Activated naive CD8-positive, alpha-beta T cell treated with anti-CD3 and anti-CD28 coated beads, Interleukin-2, amount 10 ng/mL, durations not matched to agents 7 days and 5 days (primary cell): ENCODE measurements around the gene CACNA2D2. TPM values are rescaled to one million over a fixed set of nuclear protein-coding genes. Genes with fewer than 3 reads are reported as not detected.

Source experiments
- ATAC-seq: fragments of 150-1000 bp; cut with Tn5 transposase; one replicate; pipeline ENCODE4 v1.10.0; 2021; ENCODE audit warnings: low read depth, moderate library complexity
- POLR2A ChIA-PET: fragments of 350-600 bp; sonication (Branson Sonifier 250); formaldehyde crosslinking; loops from one replicate; lab custom pipeline; 2021; ENCODE audit warnings: antibody characterized with exemption; lab: Charles Lee
- DNase-seq: peaks from one replicate; pipeline ENCODE4 v3.0.0; 2021
- H3K27ac Mint-ChIP-seq: one replicate; pipeline ENCODE4 v1.8.0; 2022; ENCODE audit warnings: mild to moderate bottlenecking, mixed read lengths
- H3K27me3 Mint-ChIP-seq: one replicate; pipeline ENCODE4 v1.8.0; 2022; ENCODE audit warnings: mild to moderate bottlenecking, moderate library complexity, mixed read lengths
- H3K36me3 Mint-ChIP-seq: one replicate; pipeline ENCODE4 v1.8.0; 2021; ENCODE audit warnings: mild to moderate bottlenecking, mixed read lengths
- H3K4me1 Mint-ChIP-seq: one replicate; pipeline ENCODE4 v1.8.0; 2021; ENCODE audit warnings: mixed read lengths
- H3K4me3 Mint-ChIP-seq: one replicate; pipeline ENCODE4 v1.8.0; 2022; ENCODE audit warnings: mild to moderate bottlenecking, moderate library complexity, mixed read lengths
- H3K9me3 Mint-ChIP-seq: one replicate; pipeline ENCODE4 v1.8.0; 2021; ENCODE audit warnings: mixed read lengths
- total RNA-seq, 2 experiments: library from RNA; stranded (reverse); gene quantifications; one replicate each; pipeline ENCODE4 v1.2.3, GENCODE V29; 2021

The CACNA2D2 gene
- total RNA-seq, 2 experiments from 2014 or later: 2.1 to 2.5 TPM

- peak; percentile 27 for ATAC-seq
Observed at GRCh38 chr3:50364573-50365079, 138.8 kb downstream of the CACNA2D2 start.

GRCh38 chr3:50359760-50360110 lies 143.7 kb downstream of the CACNA2D2 start:
- POLR2A ChIA-PET: interaction anchor here (1.0 to 1.6 kb wide), 4 partner anchors 9 to 32 kb away, joined by 3 to 12 read pairs (median 5); partner anchors contain the start of genes CYB561D2, NPRL2, RASSF1 and TUSC2
- Mint-ChIP-seq H3K36me3 (peaks cover 7% of the 10 kb centered on the region), H3K4me1 (peaks cover 32% of the 10 kb centered on the region), H3K27me3 (no peaks in the 10 kb centered on the region), H3K9me3 (no peaks in the 10 kb centered on the region), H3K27ac (peak overlapping the region; percentile 92), H3K4me3 (peak overlapping the region; percentile 96)
- DNase-seq (no peak), ATAC-seq (no peak)

More at GRCh38 chr3:50364573-50365079, 138.8 kb downstream of the CACNA2D2 start:
- H3K4me3 Mint-ChIP-seq: peak overlapping the region; percentile 83
- H3K9me3 Mint-ChIP-seq: no peaks in the 10 kb centered on the region
- POLR2A ChIA-PET: interaction anchor here (0.7 to 2.1 kb wide), 4 partner anchors 14 to 247 kb away, joined by 6 to 15 read pairs (median 8); partner anchors contain the start of genes C3orf18, CISH, CYB561D2 and NPRL2
- no peak for DNase-seq
- peaks cover 9% of the 10 kb centered on the region for H3K4me1 Mint-ChIP-seq
- H3K36me3 Mint-ChIP-seq: no peaks in the 10 kb centered on the region
- H3K27ac Mint-ChIP-seq: no peak overlapping the region
- no peaks in the 10 kb centered on the region for H3K27me3 Mint-ChIP-seq

- peak; percentile 99 for ATAC-seq
- Mint-ChIP-seq H3K4me1 (peaks cover 32% of the 10 kb centered on the region), H3K4me3 (peak within 1 kb of the TSS; percentile 96), H3K9me3 (no peaks in the 10 kb centered on the region), H3K36me3 (peaks cover 9% of the 10 kb centered on the region), H3K27ac (peak within 1 kb of the TSS; percentile 92), H3K27me3 (no peaks in the 10 kb centered on the region)
- peak; percentile 86 for DNase-seq
- POLR2A ChIA-PET: interaction anchor here (1.0 to 1.6 kb wide), 4 partner anchors 9 to 31 kb away, joined by 3 to 12 read pairs (median 5); partner anchors contain the start of genes CYB561D2, NPRL2, RASSF1 and TUSC2
Observed at GRCh38 chr3:50358911-50359759, 144.3 kb downstream of the CACNA2D2 start, which contains the start of gene TMEM115. TMEM115 (minus strand) TSS chr3:50359521; CDS start chr3:50359063, 458 bp downstream.

GRCh38 chr3:50358355-50358910 lies 145.0 kb downstream of the CACNA2D2 start:
- peaks cover 11% of the 10 kb centered on the region for H3K36me3 Mint-ChIP-seq
- H3K4me3 Mint-ChIP-seq: peak overlapping the region; percentile 96
- ATAC-seq (no peak), DNase-seq (no peak)
- H3K9me3 Mint-ChIP-seq: no peaks in the 10 kb centered on the region
- H3K27me3 Mint-ChIP-seq: no peaks in the 10 kb centered on the region
- H3K4me1 Mint-ChIP-seq: peaks cover 32% of the 10 kb centered on the region
- POLR2A ChIA-PET: interaction anchor here (0.6 to 1.2 kb wide), 2 partner anchors 18 to 21 kb away, joined by 5 read pairs; partner anchors contain the start of gene RASSF1
- peak overlapping the region; percentile 88 for H3K27ac Mint-ChIP-seq

GRCh38 chr3:50357481-50357880 lies 146.0 kb downstream of the CACNA2D2 start:
- Mint-ChIP-seq H3K36me3 (peaks cover 12% of the 10 kb centered on the region), H3K4me1 (peaks cover 36% of the 10 kb centered on the region), H3K27ac (peak overlapping the region; percentile 61), H3K4me3 (peak overlapping the region; percentile 96), H3K9me3 (no peaks in the 10 kb centered on the region), H3K27me3 (no peaks in the 10 kb centered on the region)
- DNase-seq (no peak), ATAC-seq (no peak)
- POLR2A ChIA-PET: interaction anchor here (0.6 to 5.8 kb wide), 7 partner anchors 15 to 210 kb away, joined by 3 to 45 read pairs (median 4); partner anchors contain the start of genes C3orf18, RASSF1 and TUSC2

GRCh38 chr3:50356553-50356952 lies 146.9 kb downstream of the CACNA2D2 start:
- no peaks in the 10 kb centered on the region for H3K27me3 Mint-ChIP-seq
- no peak overlapping the region for H3K27ac Mint-ChIP-seq
- peak overlapping the region; percentile 96 for H3K4me3 Mint-ChIP-seq
- peaks cover 37% of the 10 kb centered on the region for H3K4me1 Mint-ChIP-seq
- H3K36me3 Mint-ChIP-seq: peaks cover 12% of the 10 kb centered on the region
- POLR2A ChIA-PET: interaction anchor here (1.1 to 5.8 kb wide), 4 partner anchors 15 to 28 kb away, joined by 3 to 45 read pairs (median 6); partner anchors contain the start of genes RASSF1 and TUSC2
- H3K9me3 Mint-ChIP-seq: no peaks in the 10 kb centered on the region
- DNase-seq (no peak), ATAC-seq (no peak)

GRCh38 chr3:50355829-50356552 lies 147.4 kb downstream of the CACNA2D2 start:
- ATAC-seq (no peak), DNase-seq (no peak)
- Mint-ChIP-seq H3K4me3 (peak overlapping the region; percentile 96), H3K36me3 (peaks cover 12% of the 10 kb centered on the region), H3K9me3 (no peaks in the 10 kb centered on the region), H3K27ac (no peak overlapping the region), H3K27me3 (no peaks in the 10 kb centered on the region), H3K4me1 (peaks cover 42% of the 10 kb centered on the region)
- POLR2A ChIA-PET: interaction anchor here (1.1 to 5.8 kb wide), 3 partner anchors 15 to 28 kb away, joined by 3 to 45 read pairs (median 9); partner anchors contain the start of genes RASSF1 and TUSC2

GRCh38 chr3:50354850-50355249 lies 148.6 kb downstream of the CACNA2D2 start:
- H3K27me3 Mint-ChIP-seq: no peaks in the 10 kb centered on the region
- POLR2A ChIA-PET: interaction anchor here (1.5 to 7.0 kb wide), 3 partner anchors 11 to 18 kb away, joined by 7 to 82 read pairs (median 45); partner anchors contain the start of gene RASSF1
- peaks cover 47% of the 10 kb centered on the region for H3K4me1 Mint-ChIP-seq
- no peak overlapping the region for H3K4me3 Mint-ChIP-seq
- no peak overlapping the region for H3K27ac Mint-ChIP-seq
- DNase-seq (no peak), ATAC-seq (no peak)
- H3K36me3 Mint-ChIP-seq: peaks cover 12% of the 10 kb centered on the region
- no peaks in the 10 kb centered on the region for H3K9me3 Mint-ChIP-seq

GRCh38 chr3:50354186-50354764 lies 149.2 kb downstream of the CACNA2D2 start:
- Mint-ChIP-seq H3K27ac (peak overlapping the region; percentile 18), H3K9me3 (no peaks in the 10 kb centered on the region), H3K36me3 (peaks cover 12% of the 10 kb centered on the region), H3K27me3 (no peaks in the 10 kb centered on the region), H3K4me3 (no peak overlapping the region), H3K4me1 (peaks cover 47% of the 10 kb centered on the region)
- DNase-seq: no peak
- POLR2A ChIA-PET: interaction anchor here (1.1 to 7.0 kb wide), 4 partner anchors 10 to 17 kb away, joined by 3 to 82 read pairs (median 26); partner anchors contain the start of gene RASSF1
- no peak for ATAC-seq

GRCh38 chr3:50353245-50354004 lies 150.0 kb downstream of the CACNA2D2 start:
- Mint-ChIP-seq H3K4me1 (peaks cover 50% of the 10 kb centered on the region), H3K27ac (no peak overlapping the region), H3K4me3 (no peak overlapping the region), H3K27me3 (no peaks in the 10 kb centered on the region), H3K36me3 (peaks cover 15% of the 10 kb centered on the region), H3K9me3 (no peaks in the 10 kb centered on the region)
- POLR2A ChIA-PET: interaction anchor here (0.6 to 7.0 kb wide), 7 partner anchors 9 to 248 kb away, joined by 3 to 82 read pairs (median 7); partner anchors contain the start of gene RASSF1
- DNase-seq (no peak), ATAC-seq (no peak)

- no peak overlapping the region for H3K27ac Mint-ChIP-seq
- ATAC-seq (no peak), DNase-seq (no peak)
- peaks cover 47% of the 10 kb centered on the region for H3K4me1 Mint-ChIP-seq
- no peaks in the 10 kb centered on the region for H3K9me3 Mint-ChIP-seq
- H3K4me3 Mint-ChIP-seq: no peak overlapping the region
- peaks cover 16% of the 10 kb centered on the region for H3K36me3 Mint-ChIP-seq
- no peaks in the 10 kb centered on the region for H3K27me3 Mint-ChIP-seq
- POLR2A ChIA-PET: interaction anchor here (0.6 to 7.0 kb wide), 7 partner anchors 11 to 258 kb away, joined by 3 to 82 read pairs (median 8); partner anchors contain the start of genes C3orf18, CISH and RASSF1
Observed at GRCh38 chr3:50352781-50353180, 150.7 kb downstream of the CACNA2D2 start.
